A204.1 (cell line): ENCODE measurements around the gene CLEC5A.
"Not testable (repeated sequence)": the region's sequence is repeated elsewhere in the genome, so short reads cannot be mapped to it uniquely, and the experiment has no call there.

Experiments
- FAIRE-seq: peaks from 2 replicates; lab custom pipeline; 2012; peaks lifted over from hg19 to GRCh38; lab: Jason Lieb, UNC

Gene CLEC5A

GRCh38 chr7:141946796-141947195 lies at the start of gene CLEC5A:
CLEC5A (minus strand) TSS chr7:141946974; CDS start chr7:141946292, 682 bp downstream.
- FAIRE-seq, result no peak

DNA sequence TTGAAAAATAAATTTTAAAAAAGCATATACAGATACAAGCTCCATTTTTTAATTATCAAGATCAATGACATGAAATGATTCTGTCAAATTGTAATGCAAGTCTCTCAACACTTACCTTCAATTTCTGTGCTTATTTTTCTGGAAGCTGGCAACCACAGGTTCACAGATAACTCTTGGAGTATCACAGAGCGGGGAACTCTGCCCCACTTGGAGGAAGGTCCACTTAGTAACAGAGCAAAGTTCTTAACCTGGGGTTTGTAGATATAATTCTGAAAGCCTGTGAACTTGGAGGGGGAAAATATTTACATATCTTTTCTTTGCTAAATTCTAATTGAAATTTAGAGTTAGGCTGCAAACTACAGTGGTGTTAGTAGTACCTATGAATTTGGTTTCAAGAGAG lies 46.6 kb upstream of the CLEC5A start:
- FAIRE-seq, result no peak

- no peak for FAIRE-seq
Observed at GRCh38 chr7:141992688-141993087, 45.9 kb upstream of the CLEC5A start.

DNA sequence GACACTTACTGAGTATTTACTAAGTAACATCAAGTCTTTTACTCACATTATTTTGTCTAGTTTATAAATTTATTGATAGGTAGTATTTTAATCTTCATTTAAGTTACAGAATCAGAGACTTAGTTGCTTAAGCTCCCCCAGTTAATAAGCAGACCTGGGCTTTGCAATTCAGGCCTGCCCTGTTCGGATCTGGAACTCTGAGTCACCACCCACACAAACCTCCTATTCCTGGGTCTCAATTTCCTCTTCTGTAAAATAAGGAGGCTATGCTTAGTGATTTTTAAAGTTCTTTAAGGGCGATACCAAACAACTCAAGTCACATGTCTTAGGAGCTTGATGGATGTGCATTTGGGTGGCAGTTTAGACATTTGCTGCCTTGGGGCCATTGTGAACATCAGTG lies 45.4 kb upstream of the CLEC5A start:
- FAIRE-seq, result no peak

DNA sequence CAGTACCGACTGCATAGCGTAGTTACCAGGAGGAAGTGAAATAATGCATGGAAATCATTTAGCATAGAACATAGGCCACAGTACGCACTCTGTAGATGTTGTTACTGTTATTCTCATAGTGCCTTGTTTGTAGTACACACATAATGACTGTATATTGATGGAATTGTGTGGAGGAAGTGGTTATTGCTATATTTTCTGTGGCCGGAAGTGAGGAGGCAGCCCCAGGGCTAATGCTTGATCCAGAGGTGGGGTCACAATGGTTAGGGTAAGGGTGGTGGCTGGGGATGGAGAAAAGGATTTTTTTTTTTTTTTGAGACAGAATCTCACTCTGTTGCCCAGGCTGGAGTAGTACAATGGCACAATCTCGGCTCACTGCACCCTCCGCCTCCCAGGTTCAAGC lies 44.4 kb upstream of the CLEC5A start:
- FAIRE-seq, result no peak

DNA sequence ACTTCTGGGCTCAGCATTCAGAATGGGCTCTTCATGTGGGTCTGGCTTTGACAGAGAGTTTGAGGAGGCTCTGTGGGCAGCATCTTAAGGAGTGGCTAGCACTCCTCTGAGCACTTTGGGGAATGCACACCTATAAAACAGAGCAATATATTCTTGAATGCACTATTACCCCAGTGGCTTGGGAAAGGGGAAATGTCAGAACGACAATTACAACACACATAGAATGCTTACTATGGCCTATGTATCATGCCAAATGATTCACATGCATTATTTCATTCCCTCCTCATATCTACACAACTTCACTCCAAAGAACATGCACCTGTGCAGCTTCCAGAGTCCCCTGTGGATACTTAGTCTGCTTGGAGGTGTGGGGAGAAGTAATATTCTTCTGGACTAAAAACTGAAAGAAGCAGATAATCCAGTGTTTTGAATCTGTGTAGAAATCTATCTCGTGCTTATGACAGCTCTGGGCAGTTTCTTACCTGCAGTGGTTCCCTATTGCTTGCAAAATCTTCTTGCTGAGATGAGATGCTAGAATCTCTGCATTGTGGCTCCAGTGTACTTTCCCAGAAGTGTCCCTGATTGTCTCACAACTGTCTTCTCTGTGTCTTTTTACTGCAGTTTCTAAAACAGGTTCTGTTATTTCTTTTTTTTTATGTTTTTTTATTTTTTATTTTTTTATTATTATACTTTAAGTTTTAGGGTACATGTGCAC lies 43.4 kb upstream of the CLEC5A start:
- FAIRE-seq, result no peak

GRCh38 chr7:141987803-141988202 lies 41.0 kb upstream of the CLEC5A start:
- not testable (repeated sequence) for FAIRE-seq

- no peak for FAIRE-seq
Observed at GRCh38 chr7:141986923-141987322, 40.1 kb upstream of the CLEC5A start.

GRCh38 chr7:141985926-141986325 lies 39.2 kb upstream of the CLEC5A start:
- FAIRE-seq, result not testable (repeated sequence)

DNA sequence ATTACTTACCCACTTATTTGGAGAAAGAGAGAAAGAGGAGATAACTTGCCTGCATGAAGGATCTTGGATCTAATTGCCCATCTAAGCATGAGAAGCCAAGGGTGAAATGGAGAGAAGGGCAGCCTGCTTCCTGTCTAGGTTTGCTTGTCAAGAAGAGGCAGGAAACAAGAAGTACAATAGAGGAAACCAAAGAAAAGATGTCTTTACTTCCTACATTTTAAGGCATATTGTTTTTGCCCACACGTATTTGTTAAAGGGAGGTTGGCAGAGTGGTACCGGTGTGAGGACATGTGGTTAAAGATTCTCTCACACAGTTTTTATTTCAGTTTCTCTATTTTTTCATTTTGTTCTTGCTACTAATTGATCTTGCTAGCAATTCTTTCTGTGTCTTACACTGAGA lies 32.8 kb upstream of the CLEC5A start:
- no peak for FAIRE-seq

DNA sequence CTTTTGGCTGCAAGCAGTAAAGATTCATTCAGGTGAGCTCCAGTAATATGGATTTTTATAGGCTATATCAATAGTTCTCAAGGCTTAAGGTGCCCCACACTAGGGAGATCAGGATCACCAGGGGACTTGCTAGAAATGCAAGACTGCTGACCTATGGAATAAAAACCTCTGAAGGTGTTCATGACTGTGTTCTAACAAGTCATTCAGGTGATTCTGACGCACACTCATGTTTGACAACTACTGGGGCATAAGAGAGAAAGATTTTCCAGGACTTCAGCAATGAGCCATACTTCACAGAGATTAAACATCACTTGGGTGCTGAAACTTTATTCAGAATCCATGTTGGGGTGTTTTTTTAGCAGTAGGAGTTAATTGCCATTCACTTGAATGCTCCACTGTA lies 31.6 kb upstream of the CLEC5A start:
- FAIRE-seq, result no peak

DNA sequence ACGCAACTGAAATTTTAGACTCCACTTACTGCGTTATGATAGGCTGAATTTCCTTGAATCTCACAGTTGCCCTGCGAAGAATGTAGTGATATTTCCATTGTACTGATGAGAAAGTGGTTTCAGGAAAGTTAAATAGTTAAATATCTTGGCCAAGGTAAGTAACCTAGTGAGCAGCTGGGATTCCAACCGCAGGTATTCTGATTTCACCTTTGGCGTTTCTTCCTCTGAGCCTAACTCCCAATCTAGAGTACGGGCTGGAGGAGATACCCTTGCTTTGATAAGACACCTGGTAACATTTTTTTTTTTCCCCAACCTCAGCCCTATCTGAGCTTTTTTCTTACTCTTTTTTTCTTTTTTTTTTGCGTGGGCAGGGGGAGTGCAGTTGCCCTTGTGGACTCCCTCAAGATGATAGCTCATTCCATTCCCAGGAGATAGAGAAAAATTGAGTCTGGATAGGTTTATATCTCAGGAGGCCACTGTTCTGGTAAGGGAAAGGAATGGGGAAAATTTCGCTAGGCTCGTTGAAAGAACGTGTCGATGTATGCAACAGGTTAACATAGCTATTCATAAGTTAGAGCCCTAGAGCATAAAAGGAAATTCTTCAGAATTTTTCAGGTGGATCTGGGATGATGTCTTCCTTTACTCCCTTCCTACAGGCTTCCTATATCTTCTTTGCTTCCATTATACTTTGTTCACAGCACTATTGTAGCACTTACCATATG lies 29.9 kb upstream of the CLEC5A start:
- no peak for FAIRE-seq

GRCh38 chr7:141975806-141976523 lies 29.2 kb upstream of the CLEC5A start:
- peak; percentile 11 for FAIRE-seq

DNA sequence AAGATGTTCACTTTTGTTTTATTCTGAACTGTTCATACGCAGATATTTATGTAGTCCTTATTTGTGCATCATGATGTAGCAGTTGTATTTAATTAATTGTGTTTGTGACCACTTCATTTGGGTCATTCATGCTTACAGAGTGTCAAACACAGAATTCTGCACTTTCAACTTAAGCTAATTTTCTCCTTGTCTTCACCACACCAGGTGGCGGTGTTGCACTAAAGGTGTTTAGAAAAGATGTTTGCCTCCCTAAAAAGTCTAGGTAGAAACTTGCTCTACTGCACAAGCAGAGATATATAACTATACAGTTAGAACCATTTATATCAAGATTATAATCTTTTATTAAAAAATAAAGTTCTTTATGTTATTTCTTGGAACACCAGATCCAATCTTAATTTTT lies 28.1 kb upstream of the CLEC5A start:
- FAIRE-seq, result no peak

GRCh38 chr7:141973673-141974072 lies 26.9 kb upstream of the CLEC5A start, which contains the start of gene TAS2R38:
TAS2R38 (minus strand) TSS chr7:141973773; CDS start chr7:141973689, 84 bp downstream.
- FAIRE-seq, result no peak

DNA sequence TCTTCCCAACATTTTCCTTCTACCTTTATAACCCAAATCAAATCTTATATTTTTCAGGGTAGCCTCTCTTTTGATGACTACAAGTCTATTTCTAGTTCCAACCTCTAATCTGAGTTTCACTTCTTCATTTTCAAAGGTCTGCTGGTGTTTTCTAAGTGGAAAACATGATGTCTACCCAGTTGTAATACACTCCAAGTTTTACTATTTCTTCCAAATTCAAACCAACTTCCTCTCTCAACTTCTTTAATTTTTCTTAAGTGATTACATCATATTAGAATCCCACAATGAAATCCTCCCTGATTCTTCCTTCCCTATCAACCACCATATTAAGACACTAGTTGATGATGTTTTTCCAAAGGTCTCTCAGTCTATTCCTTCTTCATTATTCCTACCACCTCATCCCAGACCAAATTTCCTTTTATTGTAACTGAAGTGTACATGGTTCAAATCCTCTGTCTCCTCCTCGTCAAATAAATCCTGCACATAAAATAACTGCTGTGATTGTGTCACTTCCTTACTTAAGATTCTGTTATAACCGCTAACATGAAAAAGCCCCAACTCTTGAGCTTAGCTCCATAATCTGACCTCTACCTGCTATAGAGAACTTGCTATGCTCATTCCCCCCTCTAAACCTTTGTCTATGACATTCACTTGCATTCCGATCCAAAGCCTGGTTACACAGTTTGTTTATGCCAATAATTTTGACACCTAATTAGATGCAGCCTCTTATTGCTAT lies 14.1 kb upstream of the CLEC5A start:
- no peak for FAIRE-seq

DNA sequence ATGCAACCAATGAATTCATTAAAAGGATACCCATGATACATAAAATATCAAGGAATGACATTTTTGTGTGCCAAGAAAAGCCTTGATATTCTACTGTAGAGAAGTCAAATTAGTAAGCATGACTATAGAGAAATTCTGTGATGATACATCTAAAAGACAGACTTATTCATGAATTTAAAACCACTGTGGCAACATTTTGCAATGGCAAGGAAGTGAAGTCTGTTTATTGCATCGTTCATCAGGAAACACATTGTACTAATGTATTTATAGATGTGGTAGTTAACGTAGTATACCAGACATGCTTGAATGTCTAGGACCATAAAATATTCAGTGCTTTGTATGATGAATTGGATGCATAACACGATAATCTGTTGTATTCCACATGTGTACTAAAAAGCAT lies 9.3 kb upstream of the CLEC5A start:
- FAIRE-seq, result no peak

- no peak for FAIRE-seq
Observed at GRCh38 chr7:141954334-141954733, 7.6 kb upstream of the CLEC5A start.

DNA sequence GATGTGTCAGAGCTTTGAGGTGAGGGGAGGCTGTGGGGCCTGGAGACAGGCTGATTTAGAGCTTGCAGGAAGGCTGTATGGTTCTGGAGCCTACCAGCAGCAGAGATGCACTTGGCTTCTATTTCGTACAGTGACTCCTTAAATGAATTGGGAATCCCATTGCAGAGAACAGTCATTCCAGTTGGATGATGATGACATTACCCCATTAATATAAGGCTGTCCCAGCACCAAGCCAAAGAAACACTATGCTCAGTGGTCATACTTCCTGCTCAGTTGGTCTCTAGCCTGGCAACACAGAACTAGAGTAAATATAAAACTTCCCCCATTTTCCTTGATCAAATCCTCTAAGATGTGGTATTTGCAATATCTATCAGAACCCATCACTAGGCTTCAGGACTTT lies 5.7 kb upstream of the CLEC5A start:
- no peak for FAIRE-seq

GRCh38 chr7:141950806-141951205 lies 4.0 kb upstream of the CLEC5A start:
- FAIRE-seq, result no peak

DNA sequence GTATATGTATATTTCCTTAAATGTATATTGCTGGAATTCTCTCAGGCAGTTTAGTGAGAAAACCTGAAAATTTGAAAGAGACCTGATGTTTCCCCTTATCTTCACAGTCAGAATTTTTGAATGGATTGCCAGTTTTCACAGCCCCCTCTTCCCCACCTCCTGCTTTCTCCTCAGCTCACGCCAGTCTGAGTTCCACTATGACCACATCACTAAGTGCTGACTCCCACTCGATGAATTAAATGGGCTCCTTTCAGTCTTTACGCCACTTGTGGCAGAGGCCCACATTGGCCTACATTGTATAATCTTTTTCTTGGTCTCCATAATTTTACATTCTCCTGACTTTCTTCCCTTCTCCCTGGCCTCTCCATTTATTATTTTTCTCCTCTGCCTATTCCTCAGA lies 3.1 kb upstream of the CLEC5A start:
- no peak for FAIRE-seq

GRCh38 chr7:141949451-141949850 lies 2.7 kb upstream of the CLEC5A start:
- FAIRE-seq, result no peak

DNA sequence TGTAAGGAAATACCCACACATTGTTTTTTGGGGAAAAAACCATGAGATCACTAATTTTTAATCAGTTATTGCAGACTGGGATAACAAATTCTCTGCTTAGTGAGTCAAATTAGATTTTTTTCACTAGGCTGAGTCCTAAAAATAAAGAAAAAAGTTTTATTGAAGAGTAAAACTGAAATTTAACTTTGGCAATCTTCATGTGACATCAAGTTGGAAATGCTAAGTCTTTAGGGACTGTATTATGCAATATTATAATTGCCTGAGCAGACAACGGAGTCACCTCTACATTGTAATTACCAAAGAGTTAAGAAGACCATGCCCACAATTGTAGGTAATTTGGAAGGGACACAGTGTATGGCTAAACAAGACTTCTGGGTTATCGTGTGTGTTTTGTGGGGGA lies 2.2 kb upstream of the CLEC5A start:
- FAIRE-seq, result no peak
